Measurements from ENCODE around the gene RARA.

The RARA gene

GRCh38 chr17:40309031-40309948, at the start of gene RARA:
Gene RARA, plus strand, starts transcription at chr17:40309180. Its CDS starts 22,039 bp downstream, at chr17:40331219.
- no peak within 1 kb of the TSS for H3K27ac Mint-ChIP-seq
- intact Hi-C loops (cut with micrococcal nuclease): no loop called here
- no peaks in the 10 kb centered on the region for H3K9me3 Mint-ChIP-seq
- H3K4me1 Mint-ChIP-seq (ENCODE audit: low read depth): peaks cover 5% of the 10 kb centered on the region
- H3K27me3 Mint-ChIP-seq: peaks cover 3% of the 10 kb centered on the region
- H3K4me3 Mint-ChIP-seq: no peak within 1 kb of the TSS
- no peaks in the 10 kb centered on the region for H3K36me3 Mint-ChIP-seq (ENCODE audit: low read depth)

- intact Hi-C loops (cut with micrococcal nuclease): no loop called here
- no peaks in the 10 kb centered on the region for H3K4me1 Mint-ChIP-seq (ENCODE audit: low read depth)
- no peaks in the 10 kb centered on the region for H3K9me3 Mint-ChIP-seq
- H3K27ac Mint-ChIP-seq: no peak overlapping the region
- no peaks in the 10 kb centered on the region for H3K27me3 Mint-ChIP-seq
- no peak overlapping the region for H3K4me3 Mint-ChIP-seq
- peaks cover 80% of the 10 kb centered on the region for H3K36me3 Mint-ChIP-seq (ENCODE audit: low read depth)
Observed at GRCh38 chr17:40259505-40259904, 49.5 kb upstream of the RARA start.

- Mint-ChIP-seq H3K4me1 (ENCODE audit: low read depth) (peaks cover 5% of the 10 kb centered on the region), H3K4me3 (no peak overlapping the region), H3K27me3 (no peaks in the 10 kb centered on the region), H3K9me3 (no peaks in the 10 kb centered on the region), H3K36me3 (ENCODE audit: low read depth) (peaks cover 76% of the 10 kb centered on the region), H3K27ac (no peak overlapping the region)
- intact Hi-C loops (cut with micrococcal nuclease): no loop called here
Observed at GRCh38 chr17:40260528-40260927, 48.5 kb upstream of the RARA start.

DNA sequence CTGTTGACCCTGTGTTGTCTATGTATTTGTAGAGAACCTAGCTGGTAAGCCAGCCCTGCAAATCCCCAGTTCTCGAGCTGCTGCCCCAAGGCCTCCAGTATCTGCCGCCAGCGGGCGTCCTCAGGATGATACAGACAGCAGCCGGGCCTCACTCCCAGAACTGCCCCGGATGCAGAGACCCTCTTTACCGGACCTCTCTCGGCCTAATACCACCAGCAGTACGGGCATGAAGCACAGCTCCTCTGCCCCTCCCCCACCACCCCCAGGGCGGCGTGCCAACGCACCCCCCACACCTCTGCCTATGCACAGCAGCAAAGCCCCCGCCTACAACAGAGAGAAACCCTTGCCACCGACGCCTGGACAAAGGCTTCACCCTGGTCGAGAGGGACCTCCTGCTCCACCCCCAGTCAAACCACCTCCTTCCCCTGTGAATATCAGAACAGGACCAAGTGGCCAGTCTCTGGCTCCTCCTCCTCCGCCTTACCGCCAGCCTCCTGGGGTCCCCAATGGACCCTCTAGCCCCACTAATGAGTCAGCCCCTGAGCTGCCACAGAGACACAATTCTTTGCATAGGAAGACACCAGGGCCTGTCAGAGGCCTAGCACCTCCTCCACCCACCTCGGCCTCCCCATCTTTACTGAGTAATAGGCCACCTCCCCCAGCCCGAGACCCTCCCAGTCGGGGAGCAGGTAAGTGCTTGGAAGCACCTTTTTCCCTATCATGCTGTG, 44.4 kb upstream of the RARA start:
- peaks cover 48% of the 10 kb centered on the region for H3K36me3 Mint-ChIP-seq (ENCODE audit: low read depth)
- no peaks in the 10 kb centered on the region for H3K9me3 Mint-ChIP-seq
- H3K4me3 Mint-ChIP-seq: no peak overlapping the region
- no peaks in the 10 kb centered on the region for H3K27me3 Mint-ChIP-seq
- no peak overlapping the region for H3K27ac Mint-ChIP-seq
- H3K4me1 Mint-ChIP-seq (ENCODE audit: low read depth): peaks cover 5% of the 10 kb centered on the region
- intact Hi-C loops (cut with micrococcal nuclease): no loop called here

DNA sequence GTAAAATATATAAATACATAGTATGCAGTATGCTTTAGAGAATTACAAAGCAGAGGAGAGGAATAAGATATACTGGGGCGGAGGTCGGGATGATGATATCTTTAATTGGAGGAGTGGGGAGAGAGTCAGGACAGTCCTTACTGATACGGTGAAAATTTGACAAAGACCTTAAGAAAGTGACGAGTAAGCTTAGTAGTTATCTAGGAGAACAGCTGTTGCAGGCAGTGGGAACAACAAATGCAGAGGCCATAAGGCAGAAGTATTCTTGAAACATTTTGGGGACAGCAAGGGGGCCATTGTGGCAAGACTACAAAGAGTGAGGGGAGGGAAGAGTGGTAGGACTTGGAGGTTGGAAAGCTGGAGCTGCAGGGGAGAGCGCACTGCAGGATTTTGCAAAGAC, 43.6 kb upstream of the RARA start:
- intact Hi-C loops (cut with micrococcal nuclease): no loop called here
- no peak overlapping the region for H3K27ac Mint-ChIP-seq
- H3K9me3 Mint-ChIP-seq: no peaks in the 10 kb centered on the region
- no peaks in the 10 kb centered on the region for H3K27me3 Mint-ChIP-seq
- peaks cover 5% of the 10 kb centered on the region for H3K4me1 Mint-ChIP-seq (ENCODE audit: low read depth)
- H3K4me3 Mint-ChIP-seq: no peak overlapping the region
- peaks cover 50% of the 10 kb centered on the region for H3K36me3 Mint-ChIP-seq (ENCODE audit: low read depth)

DNA sequence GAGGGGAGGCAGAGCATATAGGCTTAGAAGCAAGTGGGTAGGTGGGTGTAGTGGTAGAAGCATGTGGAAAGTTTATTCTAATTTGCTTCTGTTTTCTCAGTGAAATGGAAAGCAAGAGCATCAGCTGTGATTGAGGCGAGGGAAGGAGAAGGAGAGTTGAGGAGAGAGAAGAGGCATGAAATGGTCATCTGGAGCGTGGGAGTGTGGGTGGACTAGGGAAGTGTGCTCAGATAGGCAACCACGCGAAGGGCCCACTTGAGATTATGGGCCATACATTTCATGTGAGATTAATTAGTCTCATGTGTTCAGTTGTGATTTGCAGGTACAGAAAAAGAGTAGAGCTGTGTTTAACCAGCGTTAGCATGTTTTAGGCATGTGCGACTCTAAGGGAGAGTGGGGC, 42.1 kb upstream of the RARA start:
- intact Hi-C loops (cut with micrococcal nuclease): no loop called here
- Mint-ChIP-seq H3K4me3 (no peak overlapping the region), H3K27ac (no peak overlapping the region), H3K36me3 (ENCODE audit: low read depth) (peaks cover 50% of the 10 kb centered on the region), H3K9me3 (no peaks in the 10 kb centered on the region), H3K27me3 (no peaks in the 10 kb centered on the region), H3K4me1 (ENCODE audit: low read depth) (peaks cover 5% of the 10 kb centered on the region)

DNA sequence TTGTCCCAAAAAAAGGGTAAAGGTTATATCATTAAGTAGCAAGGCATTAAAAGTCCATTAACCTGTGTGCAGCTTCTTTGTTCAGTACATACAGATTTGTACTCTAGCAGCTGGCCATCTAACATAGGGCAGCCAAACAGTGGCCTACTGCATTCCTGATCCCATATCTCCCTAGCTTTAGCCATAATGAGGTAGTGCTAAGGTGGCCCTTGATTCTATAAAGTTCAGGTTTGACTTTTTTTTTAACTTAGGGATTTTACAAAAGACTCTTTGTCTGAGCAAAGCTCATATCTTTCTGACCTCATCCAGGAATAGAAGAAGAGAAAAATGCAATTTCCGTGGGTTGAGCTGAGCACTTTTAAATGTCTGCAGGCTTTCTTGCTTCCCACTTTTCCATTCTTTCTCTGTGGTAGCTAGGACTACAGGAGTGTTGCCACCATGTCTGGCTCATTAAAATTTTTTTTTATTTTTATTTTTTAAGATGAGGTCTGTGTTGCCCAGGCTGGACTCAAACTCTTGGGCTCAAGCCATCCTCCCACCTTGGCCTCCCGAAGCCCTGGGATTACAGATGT, 40.8 kb upstream of the RARA start:
- intact Hi-C loops (cut with micrococcal nuclease): no loop called here
- Mint-ChIP-seq H3K36me3 (ENCODE audit: low read depth) (peaks cover 50% of the 10 kb centered on the region), H3K4me3 (no peak overlapping the region)

GRCh38 chr17:40278414-40278813, 30.6 kb upstream of the RARA start:
- Mint-ChIP-seq H3K36me3 (ENCODE audit: low read depth) (peaks cover 87% of the 10 kb centered on the region), H3K27ac (no peak overlapping the region), H3K4me3 (no peak overlapping the region), H3K9me3 (no peaks in the 10 kb centered on the region), H3K27me3 (no peaks in the 10 kb centered on the region), H3K4me1 (ENCODE audit: low read depth) (peaks cover 18% of the 10 kb centered on the region)
- intact Hi-C loops (cut with micrococcal nuclease): no loop called here

More for the DNA sequence above, 40.8 kb upstream of the RARA start:
- Mint-ChIP-seq H3K9me3 (no peaks in the 10 kb centered on the region), H3K4me1 (ENCODE audit: low read depth) (peaks cover 13% of the 10 kb centered on the region), H3K27ac (no peak overlapping the region), H3K27me3 (no peaks in the 10 kb centered on the region)

DNA sequence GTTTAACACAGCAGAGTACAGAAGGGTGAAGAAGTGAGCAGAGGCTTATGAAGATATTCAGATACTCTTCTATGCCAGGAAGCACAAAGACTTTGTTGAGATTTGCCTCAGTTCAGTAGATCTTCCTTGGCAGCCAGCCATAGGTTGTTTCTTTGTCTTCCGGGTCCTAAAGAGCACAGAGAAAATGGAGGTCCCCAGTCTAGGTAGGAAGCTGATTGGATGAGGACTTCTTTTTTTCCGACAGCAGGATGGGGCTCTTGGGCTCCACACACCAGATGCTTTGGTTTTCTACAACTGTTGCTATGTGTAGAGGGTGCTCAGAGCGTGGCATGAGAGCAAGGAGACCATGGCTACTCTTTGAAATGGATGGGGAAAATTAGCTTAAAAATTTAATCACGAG, 29.6 kb upstream of the RARA start:
- intact Hi-C loops (cut with micrococcal nuclease): no loop called here
- Mint-ChIP-seq H3K4me1 (ENCODE audit: low read depth) (peaks cover 10% of the 10 kb centered on the region), H3K27me3 (no peaks in the 10 kb centered on the region), H3K9me3 (no peaks in the 10 kb centered on the region), H3K36me3 (ENCODE audit: low read depth) (peaks cover 87% of the 10 kb centered on the region), H3K27ac (no peak overlapping the region), H3K4me3 (no peak overlapping the region)

DNA sequence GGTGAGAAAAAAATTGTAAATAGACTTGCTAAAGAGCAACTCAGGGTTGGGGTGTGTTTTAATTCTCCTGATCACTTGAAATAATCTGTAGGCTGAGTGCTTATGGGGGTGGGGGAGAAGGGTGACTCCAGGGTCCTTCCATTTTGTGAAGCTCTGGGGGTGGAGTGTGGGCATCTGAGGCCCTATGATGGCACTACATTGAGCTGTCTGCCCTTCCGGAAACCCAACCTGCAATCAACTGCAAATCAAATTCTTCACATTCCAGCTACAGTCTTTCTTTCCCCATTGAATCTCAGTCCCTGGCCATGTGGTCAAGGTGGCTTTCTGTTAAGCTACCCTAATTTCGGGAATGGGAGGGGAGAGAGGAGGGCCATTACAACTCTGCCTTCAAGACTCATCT, 27.3 kb upstream of the RARA start:
- H3K27ac Mint-ChIP-seq: no peak overlapping the region
- no peaks in the 10 kb centered on the region for H3K4me1 Mint-ChIP-seq (ENCODE audit: low read depth)
- intact Hi-C loops (cut with micrococcal nuclease): no loop called here
- no peaks in the 10 kb centered on the region for H3K9me3 Mint-ChIP-seq
- peaks cover 77% of the 10 kb centered on the region for H3K36me3 Mint-ChIP-seq (ENCODE audit: low read depth)
- no peaks in the 10 kb centered on the region for H3K27me3 Mint-ChIP-seq
- H3K4me3 Mint-ChIP-seq: no peak overlapping the region

DNA sequence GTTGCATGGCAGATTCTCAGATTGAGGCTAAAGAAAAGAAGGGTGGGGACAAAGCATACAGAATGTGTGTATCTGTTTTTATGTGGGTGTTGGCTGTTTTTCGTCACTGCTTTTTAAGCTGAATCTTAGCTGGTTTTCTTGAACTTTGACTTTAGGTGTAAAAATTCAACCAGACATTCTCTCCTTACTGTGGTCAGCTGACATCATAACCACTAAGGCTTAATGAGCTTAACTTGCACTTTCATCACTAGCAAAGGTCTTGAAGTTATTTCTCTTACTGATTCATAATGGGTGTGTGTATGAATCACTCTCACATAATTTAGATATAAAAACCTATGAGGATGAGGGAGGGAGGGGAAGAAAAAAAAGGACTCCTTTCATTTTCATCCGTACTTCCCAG, 25.3 kb upstream of the RARA start:
- intact Hi-C loops (cut with micrococcal nuclease): no loop called here
- H3K9me3 Mint-ChIP-seq: no peaks in the 10 kb centered on the region
- H3K36me3 Mint-ChIP-seq (ENCODE audit: low read depth): peaks cover 63% of the 10 kb centered on the region
- no peak overlapping the region for H3K27ac Mint-ChIP-seq
- no peaks in the 10 kb centered on the region for H3K27me3 Mint-ChIP-seq
- peaks cover 9% of the 10 kb centered on the region for H3K4me1 Mint-ChIP-seq (ENCODE audit: low read depth)
- H3K4me3 Mint-ChIP-seq: no peak overlapping the region

DNA sequence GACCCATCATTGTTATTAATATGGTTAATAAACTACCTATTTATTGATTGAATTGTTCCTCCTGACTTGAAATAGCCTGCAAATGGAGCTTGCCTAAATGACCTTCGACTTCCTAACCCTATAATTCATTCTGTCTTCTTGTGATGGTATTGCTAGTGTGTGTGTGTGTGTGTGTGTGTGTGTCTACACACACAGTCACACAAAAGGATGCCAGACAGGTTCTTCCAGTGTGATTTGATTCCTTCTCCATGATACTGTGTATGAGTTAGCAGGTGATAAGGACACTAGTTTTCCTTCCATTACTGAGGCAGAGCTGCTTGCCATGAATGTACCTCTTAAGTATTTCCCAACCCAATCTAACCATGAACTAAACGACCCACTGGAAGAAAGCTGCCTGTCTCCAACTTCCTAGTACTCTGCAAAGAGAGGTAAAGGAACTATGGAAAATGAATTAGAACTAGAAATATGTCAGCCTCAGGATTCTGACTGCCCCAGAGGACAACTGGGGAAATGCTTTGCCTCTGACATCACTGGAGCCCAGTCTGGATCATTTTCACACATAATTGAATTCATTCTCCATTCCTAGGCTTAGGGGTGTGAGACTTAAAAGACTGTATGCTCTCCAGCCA, 24.8 kb upstream of the RARA start:
- H3K27me3 Mint-ChIP-seq: no peaks in the 10 kb centered on the region
- no peak overlapping the region for H3K4me3 Mint-ChIP-seq
- peaks cover 58% of the 10 kb centered on the region for H3K36me3 Mint-ChIP-seq (ENCODE audit: low read depth)
- intact Hi-C loops (cut with micrococcal nuclease): no loop called here
- no peaks in the 10 kb centered on the region for H3K9me3 Mint-ChIP-seq
- H3K27ac Mint-ChIP-seq: no peak overlapping the region
- peaks cover 9% of the 10 kb centered on the region for H3K4me1 Mint-ChIP-seq (ENCODE audit: low read depth)

DNA sequence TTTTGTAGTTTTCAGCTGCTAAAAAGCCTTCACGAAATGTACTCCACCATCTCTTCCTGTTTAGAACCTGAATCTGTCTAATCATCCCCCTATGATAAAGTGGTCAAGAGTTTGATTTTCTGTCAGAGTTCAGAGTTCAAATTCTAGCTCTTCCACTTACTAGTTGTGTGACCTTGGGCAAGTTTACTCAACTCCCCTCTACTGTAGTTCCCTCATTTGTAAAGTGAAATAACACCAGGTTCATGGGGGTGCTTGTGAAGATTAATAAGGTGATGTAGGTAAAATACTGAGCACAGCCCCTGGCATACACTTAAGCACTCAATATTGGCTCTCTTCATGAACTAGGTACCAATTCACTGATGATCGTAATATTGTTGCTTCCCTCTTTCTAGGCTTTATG, 22.5 kb upstream of the RARA start:
- no peak overlapping the region for H3K4me3 Mint-ChIP-seq
- intact Hi-C loops (cut with micrococcal nuclease): loop anchor here (2.0 kb wide), 1 partner anchor 68 kb away; the partner anchor contains the start of gene WIPF2
- H3K27ac Mint-ChIP-seq: no peak overlapping the region
- peaks cover 9% of the 10 kb centered on the region for H3K4me1 Mint-ChIP-seq (ENCODE audit: low read depth)
- no peaks in the 10 kb centered on the region for H3K27me3 Mint-ChIP-seq
- H3K36me3 Mint-ChIP-seq (ENCODE audit: low read depth): peaks cover 35% of the 10 kb centered on the region
- H3K9me3 Mint-ChIP-seq: no peaks in the 10 kb centered on the region

- Mint-ChIP-seq H3K9me3 (no peaks in the 10 kb centered on the region), H3K27me3 (no peaks in the 10 kb centered on the region), H3K4me1 (ENCODE audit: low read depth) (peaks cover 9% of the 10 kb centered on the region), H3K36me3 (ENCODE audit: low read depth) (peaks cover 29% of the 10 kb centered on the region), H3K4me3 (no peak overlapping the region), H3K27ac (no peak overlapping the region)
- intact Hi-C loops (cut with micrococcal nuclease): loop anchor here (2.0 kb wide), 1 partner anchor 68 kb away; the partner anchor contains the start of gene WIPF2
Observed at GRCh38 chr17:40287159-40287493, 21.9 kb upstream of the RARA start.

Data from dendritic cell treated with granulocyte-macrophage colony-stimulating factor and Interleukin-4, amounts not matched to agents 40 ng/mL and 50 ng/mL, for 4 days (primary cell).